GM19455 (cell line): ENCODE measurements around the gene CLEC3B.
"Not testable (repeated sequence)": the region's sequence is repeated elsewhere in the genome, so short reads cannot be mapped to it uniquely, and the experiment has no call there.

Experiments used
- ATAC-seq: cut with Tn5 transposase; IDR thresholded peaks from one replicate; pipeline ENCODE4 v1.9.1; 2021; ENCODE audit not compliant: unreplicated experiment

The CLEC3B gene, protein sequence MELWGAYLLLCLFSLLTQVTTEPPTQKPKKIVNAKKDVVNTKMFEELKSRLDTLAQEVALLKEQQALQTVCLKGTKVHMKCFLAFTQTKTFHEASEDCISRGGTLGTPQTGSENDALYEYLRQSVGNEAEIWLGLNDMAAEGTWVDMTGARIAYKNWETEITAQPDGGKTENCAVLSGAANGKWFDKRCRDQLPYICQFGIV

DNA sequence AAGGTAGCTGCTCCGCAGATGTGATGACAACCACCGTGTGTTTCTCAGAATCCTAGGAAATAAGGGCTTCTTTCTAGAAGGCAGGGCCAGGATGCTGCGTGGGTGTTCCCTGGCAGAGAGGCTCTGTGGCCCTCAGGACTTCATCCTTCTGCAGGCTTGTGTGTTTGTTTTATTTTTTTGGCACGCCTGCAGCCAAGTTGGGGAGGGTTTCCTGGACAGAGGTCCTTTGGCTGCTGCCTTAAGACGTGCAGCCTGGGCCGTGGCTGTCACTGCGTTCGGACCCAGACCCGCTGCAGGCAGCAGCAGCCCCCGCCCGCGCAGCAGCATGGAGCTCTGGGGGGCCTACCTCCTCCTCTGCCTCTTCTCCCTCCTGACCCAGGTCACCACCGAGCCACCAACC is at the start of gene CLEC3B:
TSS of gene CLEC3B (plus strand) at position 266 of the 400 bp plus-strand sequence. CDS start at position 326, 60 bp downstream.
- ATAC-seq, result no peak

DNA sequence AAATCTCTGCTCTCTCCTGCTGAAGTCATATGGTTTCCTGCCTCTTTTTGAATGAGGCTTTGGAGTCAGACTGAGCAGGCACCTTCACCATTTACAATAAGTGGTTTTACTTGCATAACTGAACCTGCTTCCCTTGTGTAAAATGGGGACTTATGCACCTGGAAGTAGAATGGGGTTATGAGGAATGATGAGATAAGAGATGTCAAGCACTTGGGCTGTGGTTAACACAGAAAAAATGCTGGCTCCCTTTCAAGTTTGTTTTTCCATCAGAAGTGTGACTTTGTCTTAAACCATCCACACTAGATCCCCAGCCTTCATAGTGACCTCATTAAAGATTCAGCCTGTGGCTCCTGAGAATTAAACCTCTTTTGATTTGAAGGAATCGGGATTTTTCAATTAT is 44.9 kb upstream of the CLEC3B start:
- ATAC-seq, result no peak

GRCh38 chr3:44981751-44982150 is 44.4 kb upstream of the CLEC3B start:
- ATAC-seq, result no peak

DNA sequence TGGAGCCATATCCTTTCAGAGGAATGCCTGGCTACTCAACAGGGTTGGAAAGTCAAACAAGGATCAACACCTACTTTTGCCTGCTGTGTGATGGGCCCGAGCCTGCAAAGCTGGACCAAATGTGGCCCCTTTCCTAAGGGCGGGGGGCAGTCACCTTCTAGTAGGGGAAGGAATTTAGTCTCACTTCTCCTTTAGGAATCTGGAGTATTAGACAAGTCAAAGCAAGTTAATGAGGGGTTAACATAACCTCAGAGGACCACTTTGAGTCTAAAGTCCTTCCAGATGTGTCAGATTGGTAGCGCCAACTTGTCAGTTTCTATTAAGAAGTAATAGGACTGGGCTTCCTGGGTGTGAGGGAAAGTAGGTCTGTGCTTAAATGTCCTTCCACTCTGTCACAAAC is 43.3 kb upstream of the CLEC3B start:
- ATAC-seq, result no peak

GRCh38 chr3:44983484-44983941 is 42.6 kb upstream of the CLEC3B start:
- no peak for ATAC-seq

DNA sequence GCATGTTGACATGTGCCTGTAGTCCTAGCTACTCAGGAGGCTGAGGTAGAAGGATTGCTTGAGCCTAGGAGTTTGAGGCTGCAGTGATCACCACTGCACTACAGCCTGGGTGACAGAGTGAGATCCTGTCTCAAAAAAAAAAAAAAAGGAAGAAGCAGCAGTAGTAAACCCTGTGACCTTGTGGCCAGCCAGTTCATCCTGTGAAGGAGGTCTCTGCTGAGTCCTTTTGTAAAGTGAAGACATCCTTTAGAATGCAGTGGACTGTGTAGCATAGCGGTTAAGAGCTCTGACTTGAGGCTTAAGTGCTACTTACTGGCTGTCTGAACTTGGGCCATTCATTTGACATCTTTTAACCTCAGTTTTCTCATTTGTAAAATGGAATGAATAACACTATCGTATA is 41.8 kb upstream of the CLEC3B start:
- no peak for ATAC-seq

DNA sequence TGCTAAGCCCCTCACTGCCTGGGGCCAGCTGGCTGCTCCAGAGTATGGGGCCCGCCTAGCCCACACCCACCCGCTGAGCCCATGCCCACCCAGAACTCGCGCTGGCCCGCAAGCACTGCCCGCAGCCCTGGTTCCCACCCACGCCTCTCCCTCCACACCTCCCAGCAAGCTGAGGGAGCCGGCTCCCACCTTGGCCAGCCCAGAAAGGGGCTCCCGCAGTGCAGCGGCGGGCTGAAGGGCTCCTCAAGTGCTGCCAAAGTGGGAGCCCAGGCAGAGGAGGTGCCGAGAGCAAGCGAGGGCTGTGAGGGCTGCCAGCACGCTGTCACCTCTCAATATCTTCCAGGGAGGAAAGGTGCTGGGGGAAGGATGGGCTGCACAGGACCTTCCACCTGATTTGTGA is 39.8 kb upstream of the CLEC3B start:
- ATAC-seq, result not testable (repeated sequence)

GRCh38 chr3:44987332-44987731 is 38.8 kb upstream of the CLEC3B start:
- ATAC-seq, result no peak

- ATAC-seq, result no peak
These were observed 38.0 kb upstream of the CLEC3B start for GRCh38 chr3:44988073-44988472.

DNA sequence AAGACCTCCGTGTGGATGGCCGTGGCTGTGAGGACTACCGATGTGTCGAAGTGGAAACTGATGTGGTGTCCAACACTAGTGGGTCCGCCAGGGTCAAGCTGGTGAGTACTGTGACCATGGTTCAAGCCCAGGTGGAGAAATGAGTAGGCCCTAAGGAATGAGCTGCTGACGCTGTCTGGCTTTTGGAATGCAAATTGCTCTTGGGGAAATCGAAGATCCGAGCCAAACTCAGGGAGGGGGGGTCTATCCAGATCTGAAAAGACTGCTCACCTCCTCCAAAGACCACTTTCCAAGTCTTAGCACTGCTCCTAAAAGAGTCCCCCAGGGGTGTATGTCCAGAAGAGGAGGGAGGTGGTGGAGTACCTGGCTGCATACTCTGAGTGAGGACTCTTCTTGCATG is 37.0 kb upstream of the CLEC3B start:
- ATAC-seq, result no peak

- ATAC-seq, result no peak
These were observed 36.3 kb upstream of the CLEC3B start for GRCh38 chr3:44989636-44990373.

DNA sequence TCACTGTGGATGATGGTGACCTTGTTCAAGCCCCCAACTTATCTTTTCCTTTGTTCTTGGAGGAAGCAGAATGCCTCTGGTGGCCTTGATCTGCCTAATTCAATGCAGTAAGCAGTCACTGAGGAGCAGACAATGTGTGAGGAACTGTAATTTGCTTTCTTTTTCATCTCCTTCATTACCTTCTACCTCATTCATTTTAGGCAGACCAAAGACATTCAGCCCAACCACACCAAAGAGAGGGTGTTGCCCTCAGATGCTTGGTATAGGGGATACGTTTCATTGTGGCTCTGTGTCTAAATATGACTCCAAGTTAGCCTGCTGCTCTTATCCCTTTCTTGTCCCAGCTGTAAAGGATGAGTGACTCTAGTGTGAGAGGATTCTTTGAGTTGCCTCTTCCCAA is 34.8 kb upstream of the CLEC3B start:
- no peak for ATAC-seq

DNA sequence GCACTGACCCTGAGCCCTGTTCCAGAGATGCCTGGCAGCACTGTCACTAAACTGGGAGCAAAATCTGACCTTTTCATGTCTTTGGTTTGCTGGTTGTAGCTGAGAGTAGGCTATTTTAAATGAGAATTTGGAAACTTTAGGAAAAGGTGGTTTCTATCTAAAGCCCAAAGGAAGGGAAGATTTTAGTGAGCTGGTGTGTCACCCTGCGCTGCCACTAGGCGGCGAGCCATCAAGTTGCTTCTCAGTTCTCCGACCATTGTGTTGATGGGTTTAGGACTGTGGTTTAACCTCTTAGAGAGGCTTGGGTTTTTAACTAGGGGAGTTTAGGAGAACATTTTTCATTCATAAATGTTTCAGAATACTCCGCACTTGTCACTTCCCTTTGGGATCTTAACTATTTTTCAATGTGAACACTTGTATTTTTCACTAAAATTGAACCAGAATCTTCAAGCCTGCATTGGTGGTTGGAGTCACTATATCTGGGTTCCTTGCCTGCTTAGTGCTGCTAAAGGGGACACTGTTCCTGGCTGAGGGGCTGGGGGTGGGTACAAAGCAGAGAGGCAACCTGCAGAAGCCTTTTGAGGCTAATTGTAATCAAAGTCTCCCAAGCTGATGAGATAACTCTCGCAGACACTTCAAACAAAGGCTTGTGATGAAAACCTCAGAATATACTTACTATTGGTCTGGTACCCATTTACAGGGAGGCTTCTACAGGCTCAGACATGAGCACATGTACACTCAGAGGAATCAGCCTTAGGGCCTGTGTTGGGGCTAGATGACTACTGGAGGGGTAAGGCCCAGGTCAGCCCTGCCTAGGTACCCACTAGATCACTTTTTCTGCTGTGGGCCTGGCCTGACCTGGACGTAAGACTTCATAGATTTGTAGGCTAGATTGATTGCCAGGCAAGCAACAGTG is 33.3 kb upstream of the CLEC3B start:
- ATAC-seq, result no peak

GRCh38 chr3:44993471-44994205 is 32.5 kb upstream of the CLEC3B start:
- ATAC-seq, result no peak

DNA sequence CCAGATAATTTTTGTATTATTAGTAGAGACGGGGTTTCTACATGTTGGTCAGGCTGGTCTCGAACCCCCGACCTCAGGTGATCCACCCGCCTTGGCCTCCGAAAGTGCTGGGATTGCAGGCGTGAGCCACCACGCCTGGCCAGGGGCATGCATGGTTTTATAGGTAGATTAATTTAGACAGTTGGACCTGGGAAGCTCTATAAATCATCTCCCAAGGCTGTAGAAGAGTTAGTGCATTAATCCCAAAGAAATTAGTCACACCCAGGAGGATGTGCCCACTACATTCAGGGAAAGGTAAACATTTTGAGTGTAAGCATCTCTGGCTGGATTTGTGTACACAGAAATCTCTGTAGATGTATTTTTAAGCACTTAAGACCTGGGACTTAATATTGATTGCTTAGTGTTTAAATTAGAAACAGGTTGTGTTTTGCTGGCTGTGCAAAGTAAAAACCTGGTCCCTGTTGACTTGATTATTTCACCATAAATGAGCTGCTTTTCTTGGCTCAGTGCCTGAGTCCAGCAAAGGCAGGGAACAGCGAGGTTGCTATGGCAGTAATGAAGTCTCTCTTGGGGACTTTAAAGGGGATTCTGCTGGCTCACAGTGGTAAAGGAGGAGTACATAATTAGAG is 30.8 kb upstream of the CLEC3B start:
- no peak for ATAC-seq

- ATAC-seq, result no peak
These were observed 29.5 kb upstream of the CLEC3B start for GRCh38 chr3:44996556-44996969.

GRCh38 chr3:44999782-45000181 is 26.3 kb upstream of the CLEC3B start:
- no peak for ATAC-seq

- no peak for ATAC-seq
These were observed 25.3 kb upstream of the CLEC3B start for GRCh38 chr3:45000823-45001222.

DNA sequence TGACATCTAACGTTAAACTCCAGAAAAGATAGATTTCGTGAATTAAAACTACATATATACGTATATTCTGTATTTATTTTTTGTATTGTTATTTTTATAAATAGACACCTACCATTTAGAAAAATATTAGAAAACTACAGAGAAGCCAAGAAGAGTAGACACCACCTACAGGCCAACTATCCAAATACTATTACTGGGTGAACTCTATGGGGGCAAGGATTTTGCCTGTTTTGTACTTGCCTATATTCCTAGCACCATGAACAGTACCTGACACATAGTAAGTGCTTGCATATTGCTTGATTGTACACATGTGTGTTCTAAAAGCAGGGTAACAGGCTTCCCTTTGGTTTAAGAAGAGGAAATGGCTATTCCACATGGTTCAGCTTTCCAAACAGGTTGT is 24.4 kb upstream of the CLEC3B start:
- ATAC-seq, result no peak

GRCh38 chr3:45002139-45002660 is 23.9 kb upstream of the CLEC3B start:
- ATAC-seq, result no peak
